GM12865 (cell line): ENCODE results near the gene CAPG.

Experiments
- DNase-seq: peaks from one replicate; pipeline ENCODE4 v3.0.0; 2010; ENCODE audit warnings: low read depth
- H3K4me3 ChIP-seq: 2 replicates; pipeline ENCODE4 v1.5.1; 2011; ENCODE audit warnings: mild to moderate bottlenecking, low read depth, low read length, control low read depth
- CTCF ChIP-seq: IDR thresholded peaks from 2 replicates; pipeline ENCODE4 v1.5.1; 2011; ENCODE audit warnings: low read length, control low read depth, low read depth, inconsistent platforms; ENCODE audit not compliant: insufficient read depth; ENCODE audit errors: missing control alignments

CAPG gene

GRCh38 chr2:85433511-85434089 lies 23.4 kb upstream of the CAPG start:
- TF ChIP-seq CTCF, result no peak
- DNase-seq, result no peak
- no peak overlapping the region for H3K4me3 ChIP-seq

- no peak for DNase-seq
- no peak overlapping the region for H3K4me3 ChIP-seq
- no peak for TF ChIP-seq CTCF
Observed at GRCh38 chr2:85431570-85432205, 21.5 kb upstream of the CAPG start.

- TF ChIP-seq CTCF, result no peak
- no peak for DNase-seq
- H3K4me3 ChIP-seq, result no peak overlapping the region
Observed at GRCh38 chr2:85430752-85431569, 20.8 kb upstream of the CAPG start.

- no peak overlapping the region for H3K4me3 ChIP-seq
- no peak for DNase-seq
- no peak for TF ChIP-seq CTCF
Observed at GRCh38 chr2:85429924-85430289, 19.7 kb upstream of the CAPG start.

- no peak for TF ChIP-seq CTCF
- DNase-seq, result no peak
- no peak overlapping the region for H3K4me3 ChIP-seq
Observed at GRCh38 chr2:85429213-85429923, 19.2 kb upstream of the CAPG start.

- H3K4me3 ChIP-seq, result no peak overlapping the region
- no peak for DNase-seq
- no peak for TF ChIP-seq CTCF
Observed at GRCh38 chr2:85428343-85428881, 18.2 kb upstream of the CAPG start.
